ENCODE measurements around the gene WFDC8.

The WFDC8 gene

DNA sequence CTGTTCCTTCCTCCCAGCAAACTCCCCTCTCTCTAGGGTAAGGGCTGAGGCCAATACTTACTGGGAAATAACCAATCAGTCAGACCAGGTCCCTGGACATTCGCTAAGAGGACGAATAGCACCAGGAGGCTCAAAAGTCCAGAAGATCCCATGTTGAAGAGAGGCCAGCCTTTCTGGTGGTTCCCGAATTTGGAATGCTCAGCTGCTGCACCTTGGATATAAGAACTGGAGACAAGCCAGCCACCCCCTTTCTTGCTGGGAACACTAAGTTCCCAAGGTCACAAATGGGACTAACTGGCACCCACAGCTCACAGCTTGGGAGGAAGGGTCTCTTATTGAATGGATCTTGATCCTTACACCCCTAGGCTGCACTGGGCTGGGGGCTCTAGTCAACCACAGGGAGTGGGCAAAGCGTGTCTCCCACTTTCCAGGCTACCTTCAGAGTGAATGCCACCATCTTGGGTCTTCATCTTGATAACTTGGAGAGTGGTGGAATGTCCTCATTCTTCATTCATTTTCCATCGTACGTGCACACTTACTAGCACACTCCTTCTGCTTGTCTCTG lies 31.8 kb downstream of the WFDC8 start, which contains the start of gene EPPIN:
EPPIN (minus strand) TSS at position 196 of the 565 bp plus-strand sequence; CDS start at position 152, 44 bp downstream.
- DNase-seq = no peak

DNA sequence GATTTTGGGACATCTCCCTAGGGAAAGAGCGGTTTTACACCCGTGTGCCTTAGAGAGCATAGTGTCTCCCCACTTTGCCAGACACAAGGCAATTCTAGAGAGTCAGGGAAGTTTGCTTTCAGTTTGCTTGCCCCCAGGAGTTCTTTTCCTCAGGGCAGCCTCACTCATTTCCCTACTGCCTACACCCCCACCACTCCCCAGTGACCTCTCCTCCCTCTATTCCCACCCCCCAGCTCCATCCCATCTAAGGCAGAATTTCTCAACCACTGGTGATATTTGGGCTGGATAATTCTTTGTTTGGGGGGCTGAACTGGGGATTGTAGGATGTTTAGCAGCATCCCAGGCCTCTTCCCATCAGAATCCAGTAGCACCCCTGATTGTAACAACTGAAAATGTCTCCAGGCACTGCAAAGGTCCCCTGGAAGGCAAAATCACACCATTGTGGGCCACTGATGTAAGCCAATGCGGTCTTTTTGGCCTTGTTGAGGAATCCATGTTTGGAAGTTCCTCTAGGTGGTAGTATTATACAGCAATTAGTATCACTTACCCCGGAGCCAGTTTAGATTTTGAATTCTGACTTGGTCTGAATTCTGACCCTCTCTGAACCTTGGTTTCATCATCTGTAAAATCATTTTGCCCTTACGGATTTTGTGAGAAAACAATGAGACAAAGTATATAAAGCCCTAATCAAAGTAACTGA lies 33.2 kb downstream of the WFDC8 start:
- DNase-seq = no peak

DNA sequence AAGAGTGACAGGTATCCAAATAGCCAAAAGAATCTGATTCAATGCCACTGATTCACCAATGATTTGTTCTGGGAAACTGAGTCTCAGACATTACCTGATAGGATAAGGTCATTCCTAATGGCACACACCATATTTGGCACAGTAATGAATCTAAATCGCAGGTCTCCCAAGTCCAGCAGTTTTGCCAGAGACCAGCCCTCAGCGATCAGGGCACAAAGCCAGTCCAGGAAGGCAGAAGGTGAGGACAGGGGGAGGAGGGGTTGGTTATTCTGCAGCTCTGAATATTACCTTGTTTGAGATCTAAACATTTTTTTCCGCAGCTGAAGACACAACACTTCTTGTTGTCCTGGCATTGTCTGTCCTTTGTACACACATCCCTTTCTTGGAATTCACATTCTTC lies 33.7 kb downstream of the WFDC8 start:
- no peak for DNase-seq

DNA sequence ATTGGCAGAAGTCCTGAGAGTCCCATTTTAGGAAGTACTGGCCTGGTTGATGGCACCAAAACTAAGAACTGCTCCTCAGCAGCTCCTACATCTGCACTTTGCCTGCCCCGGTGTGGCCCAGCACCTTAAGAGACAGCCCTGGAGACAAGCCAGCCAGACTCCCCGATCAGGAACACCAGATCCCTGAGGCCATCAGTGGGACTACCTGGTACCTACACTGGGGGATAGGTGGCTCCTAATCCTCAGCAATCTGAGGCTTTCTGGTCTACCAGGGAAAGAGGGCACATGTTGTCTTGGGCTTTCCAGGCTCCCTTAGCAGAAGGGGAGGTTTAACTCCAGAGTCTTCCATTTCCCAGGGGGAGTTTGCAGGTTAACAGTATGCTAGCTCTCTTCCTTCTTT lies 39.7 kb downstream of the WFDC8 start, which contains the start of gene WFDC6:
WFDC6 (minus strand) TSS at position 101 of the 400 bp plus-strand sequence; CDS start at position 26, 75 bp downstream.
- no peak for DNase-seq

DNA sequence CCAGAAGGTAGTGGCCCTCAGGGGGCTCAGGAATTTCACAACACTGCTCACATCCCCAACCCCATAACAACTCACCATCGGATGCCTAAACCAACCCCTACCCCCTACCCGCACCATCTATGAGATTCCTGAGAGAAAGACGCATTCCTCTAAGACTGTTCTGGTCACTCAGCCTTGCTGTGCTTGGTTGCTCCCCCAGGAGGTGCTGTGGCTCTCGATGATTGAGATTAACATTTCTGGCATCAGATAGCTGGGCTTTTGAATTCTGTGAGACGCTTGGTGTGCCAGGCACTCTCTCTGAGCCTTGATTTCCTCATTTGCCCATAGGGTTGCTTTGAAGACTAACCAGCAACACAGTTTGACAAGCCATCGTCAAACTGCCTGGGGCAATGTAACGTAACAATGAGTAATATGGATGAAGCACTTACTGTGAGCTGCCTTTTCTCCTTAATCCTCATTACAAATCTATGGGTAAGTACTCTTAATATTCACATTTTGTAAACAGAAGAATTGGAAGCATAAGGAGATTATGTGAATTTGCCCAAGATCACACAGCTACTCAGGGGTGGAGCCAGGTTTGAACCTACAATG lies 40.8 kb downstream of the WFDC8 start:
- no peak for DNase-seq

DNA sequence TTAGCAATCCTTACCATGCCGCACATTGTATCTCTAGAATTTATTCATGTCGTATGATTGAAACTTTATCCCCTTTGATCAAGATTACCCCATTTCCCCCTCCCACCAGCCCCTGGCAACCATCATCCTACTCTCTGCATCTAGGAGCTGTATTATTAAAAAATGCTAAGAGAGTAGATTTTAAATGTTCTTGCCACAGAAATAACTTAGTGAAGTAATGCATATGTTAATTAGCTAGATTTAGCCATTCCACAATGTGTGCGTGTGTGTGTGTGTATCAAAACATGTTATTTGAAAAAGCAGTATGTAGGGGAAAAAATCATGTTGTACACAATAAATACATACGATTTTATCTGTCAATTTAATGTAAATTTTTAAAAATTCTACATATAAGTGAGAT lies 51.8 kb downstream of the WFDC8 start:
- no peak for DNase-seq

DNA sequence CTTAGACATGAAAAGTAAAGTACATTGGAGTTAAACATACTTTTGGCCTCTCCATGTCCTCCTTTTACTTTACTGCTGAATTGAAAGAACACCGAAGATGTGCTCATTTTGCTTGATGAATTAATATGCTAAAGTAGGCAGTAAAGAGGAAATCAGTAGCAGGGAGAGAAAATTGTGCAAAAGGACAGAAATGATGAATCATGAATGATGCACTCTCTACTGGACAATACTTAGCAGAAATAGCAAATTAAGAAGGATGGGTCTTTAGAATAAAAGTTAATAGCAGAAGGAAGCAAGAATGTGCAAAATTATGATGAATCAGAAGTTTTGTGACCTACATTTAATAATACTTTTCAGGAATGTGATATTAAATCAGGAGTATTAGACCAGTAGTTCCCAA lies 55.3 kb downstream of the WFDC8 start:
- DNase-seq = no peak

DNA sequence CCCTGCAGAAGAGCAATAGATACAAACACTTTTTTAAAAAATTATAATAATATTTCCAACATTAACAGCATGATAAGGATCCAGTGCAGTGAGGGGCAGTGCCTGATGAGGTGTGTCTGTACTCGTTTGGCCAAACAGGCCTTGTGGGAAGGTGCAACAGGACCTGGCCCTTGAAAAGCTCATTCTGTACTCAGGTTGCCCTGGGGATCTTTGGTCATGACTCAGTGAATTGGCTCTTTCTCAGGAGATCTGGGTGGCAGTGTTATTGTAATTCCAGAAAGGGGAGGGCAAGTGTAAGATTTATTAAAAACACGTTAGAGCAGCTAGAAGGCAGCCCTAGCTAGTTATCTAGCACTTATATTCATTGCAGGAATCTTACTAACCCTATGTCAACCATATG lies 60.8 kb downstream of the WFDC8 start:
- no peak for DNase-seq

DNA sequence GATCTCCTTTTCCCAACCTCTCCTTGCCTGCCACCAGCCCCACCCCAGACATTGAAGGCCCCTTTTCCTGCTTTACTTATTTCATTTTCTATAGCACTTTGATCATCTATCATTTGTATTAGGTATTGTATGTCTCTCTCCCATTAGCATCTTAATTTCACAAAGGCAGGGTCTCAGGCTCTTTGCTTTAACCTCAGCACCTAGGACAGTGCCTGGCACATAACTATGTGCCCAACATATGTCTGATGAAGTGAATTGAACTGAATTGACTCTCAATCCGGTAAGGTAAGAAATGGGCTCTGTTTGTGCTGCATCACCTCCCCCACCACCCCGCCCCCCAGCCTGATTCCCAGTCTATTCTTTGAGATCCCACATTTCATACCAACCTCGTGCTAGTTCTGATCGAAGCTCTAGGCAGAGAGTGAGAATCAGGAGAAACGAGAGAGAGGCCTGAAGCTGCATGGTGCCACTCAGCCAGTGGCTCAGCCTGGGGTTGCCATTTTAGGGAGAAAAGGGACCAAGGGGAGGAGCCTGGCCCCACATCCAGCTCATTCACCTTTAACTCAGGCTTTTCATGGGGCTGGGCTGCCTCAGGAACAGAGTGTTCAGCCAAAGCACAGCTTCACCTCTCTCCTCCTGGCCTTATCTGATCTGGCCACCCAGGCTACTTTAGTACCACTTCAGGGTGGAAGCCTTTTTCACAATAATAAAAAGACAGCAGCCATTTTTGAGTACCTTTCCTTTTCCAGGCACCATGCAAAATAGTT lies 63.8 kb downstream of the WFDC8 start, which contains the start of gene SPINT3:
SPINT3 (minus strand) TSS at position 476 of the 767 bp plus-strand sequence; CDS start at position 462, 14 bp downstream.
- no peak for DNase-seq

DNA sequence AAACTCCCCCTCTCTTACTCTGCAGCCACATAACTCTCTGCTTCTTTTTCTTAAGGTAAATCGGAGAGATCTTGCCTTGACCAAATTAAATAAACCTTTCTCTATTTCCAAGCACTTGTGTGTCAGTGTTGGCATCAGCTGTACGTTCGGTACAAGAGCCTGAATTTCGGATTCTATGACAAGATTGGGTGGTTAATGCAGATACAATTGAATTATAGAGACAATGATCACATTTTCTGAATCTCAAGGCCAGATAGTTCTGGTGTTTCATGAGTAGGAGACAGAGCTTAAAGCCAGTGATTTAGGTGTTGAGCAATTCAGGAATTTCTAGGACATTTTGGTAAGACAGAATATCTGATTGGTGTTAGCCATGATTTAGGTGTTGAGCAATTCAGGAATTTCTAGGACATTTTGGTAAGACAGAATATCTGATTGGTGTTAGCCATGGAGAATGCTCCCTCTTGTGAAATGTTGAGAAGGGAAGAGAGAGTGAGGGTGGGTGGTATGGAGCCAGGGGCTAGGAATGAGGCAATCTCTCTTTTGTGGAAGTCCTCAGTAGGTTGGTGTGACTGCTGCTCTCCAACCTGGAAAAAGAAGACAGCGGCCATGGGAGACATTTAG lies 68.7 kb downstream of the WFDC8 start:
- no peak for DNase-seq

DNA sequence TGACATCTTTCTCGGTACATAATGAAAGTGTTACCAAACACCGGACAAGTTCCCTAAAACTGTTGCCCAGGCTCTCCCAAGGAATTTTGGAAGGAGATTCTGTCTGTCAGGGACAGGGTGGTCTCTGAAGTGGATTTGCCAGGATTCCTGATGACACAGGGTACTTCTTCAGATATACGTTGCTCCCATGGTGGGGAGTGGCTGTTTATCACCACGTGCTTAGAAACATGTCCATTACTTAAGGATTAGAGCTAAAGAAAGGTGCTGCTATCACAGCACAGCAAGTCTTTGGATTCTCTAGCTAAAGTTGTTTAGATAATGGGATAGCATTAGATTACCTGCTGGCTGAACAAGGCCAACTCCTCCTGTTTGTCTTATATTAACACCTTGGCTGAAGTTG lies 70.0 kb downstream of the WFDC8 start:
- no peak for DNase-seq

DNA sequence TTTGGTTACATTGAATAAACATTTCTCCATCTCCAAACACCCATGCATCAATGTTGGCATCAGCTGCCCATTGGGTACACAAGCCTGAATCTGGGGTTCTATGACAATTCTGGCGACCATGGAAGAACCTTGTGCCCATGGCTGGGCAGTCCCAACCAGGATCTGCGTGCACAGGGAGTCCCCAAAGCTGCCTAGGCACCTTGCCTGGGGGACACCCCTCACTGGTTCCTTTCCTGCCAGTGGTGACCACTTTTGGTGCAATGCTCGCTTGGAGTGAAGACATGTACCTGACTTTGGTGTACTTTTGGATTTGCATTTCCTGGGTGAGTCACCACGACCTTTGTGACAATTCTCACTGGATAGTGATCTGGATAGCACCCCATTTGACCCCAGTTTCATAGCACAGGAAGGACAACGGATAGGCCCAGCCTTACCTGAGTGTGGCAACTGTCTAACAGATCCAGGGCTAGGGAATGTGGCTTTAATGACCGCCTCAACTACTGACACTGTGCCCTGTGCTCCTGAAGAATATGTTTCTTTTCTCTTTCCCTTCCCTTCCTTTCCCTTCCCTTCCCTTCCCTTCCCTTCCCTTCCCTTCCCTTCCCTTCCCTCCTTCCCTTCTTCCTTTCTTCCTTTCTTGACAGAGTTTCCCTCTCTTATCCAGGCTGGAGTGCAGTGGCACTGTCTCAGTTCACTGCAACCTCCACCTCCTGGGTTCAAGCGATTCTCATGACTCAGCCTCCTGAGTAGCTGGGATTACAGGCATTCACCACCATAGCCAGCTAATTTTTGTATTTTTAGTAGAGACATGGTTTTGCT lies 70.8 kb downstream of the WFDC8 start:
- DNase-seq = no peak

DNA sequence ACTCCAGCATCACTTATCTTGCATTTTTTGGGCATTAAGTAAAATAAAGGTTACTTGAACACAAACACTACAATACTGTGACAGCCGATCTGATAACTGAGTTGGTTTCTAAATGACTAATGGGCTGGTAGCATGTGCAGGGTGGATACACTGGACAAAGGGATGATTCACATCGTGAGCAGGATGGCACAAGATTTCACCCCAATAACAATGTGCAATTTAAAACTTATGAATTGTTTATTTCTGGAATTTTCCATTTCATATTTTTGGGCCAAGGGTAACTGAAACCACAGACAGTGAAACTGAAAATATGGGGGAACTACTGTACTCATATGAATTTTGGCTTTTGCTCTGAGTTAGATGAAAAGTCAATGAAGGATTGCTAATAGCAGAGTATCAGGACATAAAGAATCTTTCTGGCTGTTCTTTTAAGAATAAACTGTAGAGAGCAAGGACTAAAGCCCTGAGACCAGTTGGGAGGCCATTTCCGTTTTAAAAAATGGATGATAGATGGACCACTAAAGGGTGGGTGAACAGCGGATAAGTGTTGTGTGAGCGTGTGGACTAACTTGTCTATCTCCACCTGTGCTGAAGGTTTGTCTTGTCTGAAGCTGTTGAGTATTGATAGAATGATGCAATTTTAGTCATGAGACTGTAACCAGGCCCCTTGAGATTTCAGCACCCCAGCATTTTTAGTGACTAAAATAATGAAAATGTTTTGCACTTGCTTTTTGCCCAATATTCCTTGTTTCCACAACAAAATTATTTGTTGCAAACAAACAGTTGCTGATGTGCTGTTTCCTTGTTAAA lies 71.9 kb downstream of the WFDC8 start:
- no peak for DNase-seq

DNA sequence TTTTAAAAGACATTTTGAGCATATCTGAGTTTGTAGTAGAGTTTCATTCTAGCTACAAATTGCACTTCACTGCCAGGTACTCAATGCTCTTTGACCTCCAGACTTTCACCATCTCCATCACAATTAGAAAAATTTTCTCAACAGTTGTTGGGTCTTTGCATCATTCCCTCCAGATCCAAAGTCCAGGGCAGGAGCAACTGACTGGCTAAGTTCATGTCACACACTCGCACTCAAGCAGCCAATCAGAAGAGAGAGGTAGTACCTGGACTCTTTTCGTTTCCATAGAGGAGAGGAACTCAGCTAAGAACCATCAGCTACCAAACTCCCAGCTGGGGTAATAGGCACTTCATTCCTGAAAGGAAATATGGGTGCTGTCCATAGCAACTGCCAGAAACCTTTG lies 72.7 kb downstream of the WFDC8 start:
- DNase-seq = no peak

DNA sequence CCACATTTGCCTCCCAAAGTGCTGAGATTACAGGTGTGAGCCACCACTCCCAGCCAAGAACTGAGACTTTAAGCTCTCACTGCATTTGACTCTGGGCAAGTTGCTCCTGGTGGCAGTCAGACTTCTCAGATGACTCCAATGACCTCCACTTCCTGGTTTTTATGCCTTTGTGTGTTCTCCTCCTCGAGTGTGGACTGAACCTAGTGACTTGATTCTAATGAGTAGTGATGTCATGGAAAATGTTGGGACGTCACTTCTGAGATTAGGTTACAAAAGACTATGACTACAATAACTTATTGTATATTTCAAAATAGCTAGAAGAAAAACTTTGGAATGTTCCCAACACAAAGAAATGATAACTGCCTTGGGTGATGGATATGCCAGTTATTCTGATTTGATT lies 75.7 kb downstream of the WFDC8 start:
- no peak for DNase-seq

DNA sequence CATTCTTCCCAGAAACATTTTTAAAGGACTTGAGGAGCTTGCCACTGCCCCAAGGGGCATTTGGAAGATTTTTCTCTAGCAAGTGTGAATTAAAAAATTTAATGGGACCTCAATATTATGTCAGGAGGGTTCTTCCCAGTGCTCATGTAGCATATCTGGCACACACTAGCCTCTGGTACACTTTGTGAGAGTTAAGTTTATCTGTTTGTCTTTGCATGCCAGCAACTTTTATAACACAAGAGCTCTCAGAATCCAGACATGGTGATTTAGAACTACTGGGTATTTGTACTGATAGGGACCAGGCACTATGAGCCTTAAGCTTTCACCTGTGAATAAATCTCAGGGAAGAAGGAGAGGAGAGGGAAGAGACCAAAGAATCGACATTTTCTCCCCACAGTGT lies 76.5 kb downstream of the WFDC8 start:
- no peak for DNase-seq
